NCI-H1092 (cell line): Measurements from ENCODE around the gene CDH4.

ENCODE experiments used
- DNase-seq: peaks from one replicate; lab custom pipeline; 2025; lab: John Stamatoyannopoulos, UW

CDH4 gene

GRCh38 chr20:61284752-61285151 is 32.7 kb downstream of the CDH4 start:
- no peak for DNase-seq

GRCh38 chr20:61285152-61285645 is 33.1 kb downstream of the CDH4 start:
- DNase-seq: no peak

GRCh38 chr20:61285691-61286090 is 33.6 kb downstream of the CDH4 start:
- DNase-seq: no peak

- DNase-seq: no peak
Observed at GRCh38 chr20:61287583-61288275, 35.7 kb downstream of the CDH4 start.

DNA sequence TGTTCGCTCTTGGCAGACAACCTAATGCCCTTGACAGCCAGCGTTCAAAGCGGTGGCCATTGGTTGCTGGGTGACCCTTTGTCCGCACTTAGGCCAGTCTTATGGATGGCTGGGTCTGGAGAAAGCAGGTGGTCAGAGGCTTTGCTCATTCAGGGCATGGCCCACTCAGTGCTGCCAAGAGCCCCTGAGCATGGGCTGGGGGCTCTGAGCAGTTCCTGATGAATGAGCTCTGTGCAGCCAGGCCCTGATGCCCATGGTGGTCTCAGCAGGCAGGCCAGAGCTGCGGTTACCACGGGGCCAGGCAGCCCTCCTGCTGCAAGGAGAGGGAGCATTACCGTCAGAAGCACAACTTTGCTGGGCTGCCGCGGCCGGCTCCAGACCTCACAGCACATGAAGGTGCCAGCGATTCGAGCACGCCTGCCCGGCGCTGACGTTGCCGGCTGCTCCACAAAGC is 36.3 kb downstream of the CDH4 start:
- no peak for DNase-seq

- DNase-seq: no peak
Observed at GRCh38 chr20:61289166-61289565, 37.1 kb downstream of the CDH4 start.

GRCh38 chr20:61290721-61291120 is 38.7 kb downstream of the CDH4 start:
- DNase-seq: no peak

- DNase-seq: no peak
Observed at GRCh38 chr20:61291166-61291829, 39.2 kb downstream of the CDH4 start.

DNA sequence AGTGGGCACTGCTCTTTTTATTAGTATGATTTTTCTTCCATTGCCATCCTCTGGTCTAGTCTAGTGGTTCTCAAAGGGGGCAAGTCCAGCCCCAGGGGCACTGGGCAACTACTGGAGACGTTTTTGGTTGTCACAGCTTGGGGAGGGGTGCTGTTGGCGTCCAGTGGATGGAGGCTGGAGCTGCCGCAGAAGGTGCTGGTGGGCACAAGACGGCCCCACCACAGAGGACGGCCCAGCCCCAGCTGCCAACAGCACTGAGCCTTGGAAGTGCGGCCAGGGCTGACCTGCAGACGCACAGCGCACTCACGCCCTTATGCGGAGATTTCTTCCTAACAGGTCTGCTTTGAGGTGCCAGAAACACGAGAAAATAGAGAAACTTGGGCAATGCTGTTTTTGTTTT is 40.3 kb downstream of the CDH4 start:
- no peak for DNase-seq

GRCh38 chr20:61292821-61293612 is 41.0 kb downstream of the CDH4 start:
- DNase-seq: no peak

- DNase-seq: no peak
Observed at GRCh38 chr20:61293951-61294350, 41.9 kb downstream of the CDH4 start.

DNA sequence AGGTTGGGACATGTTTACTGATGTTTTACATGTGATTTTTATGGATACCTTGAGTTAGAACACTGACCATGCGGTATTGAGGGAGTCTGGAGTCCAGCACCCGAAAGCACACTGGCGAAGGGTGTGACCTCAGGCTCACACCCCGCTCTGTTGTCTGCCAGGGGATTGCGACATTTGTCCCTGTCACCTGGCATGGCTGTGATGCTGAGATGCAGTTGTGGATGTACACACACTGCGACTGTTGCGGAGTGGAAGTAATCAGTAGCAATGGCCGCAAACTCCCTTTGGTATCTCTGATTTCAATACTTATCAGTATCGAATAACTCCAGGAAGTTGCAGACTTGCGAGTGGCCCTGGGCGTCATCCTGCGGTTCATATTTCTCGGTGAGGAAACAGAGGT is 43.2 kb downstream of the CDH4 start:
- DNase-seq: no peak

DNA sequence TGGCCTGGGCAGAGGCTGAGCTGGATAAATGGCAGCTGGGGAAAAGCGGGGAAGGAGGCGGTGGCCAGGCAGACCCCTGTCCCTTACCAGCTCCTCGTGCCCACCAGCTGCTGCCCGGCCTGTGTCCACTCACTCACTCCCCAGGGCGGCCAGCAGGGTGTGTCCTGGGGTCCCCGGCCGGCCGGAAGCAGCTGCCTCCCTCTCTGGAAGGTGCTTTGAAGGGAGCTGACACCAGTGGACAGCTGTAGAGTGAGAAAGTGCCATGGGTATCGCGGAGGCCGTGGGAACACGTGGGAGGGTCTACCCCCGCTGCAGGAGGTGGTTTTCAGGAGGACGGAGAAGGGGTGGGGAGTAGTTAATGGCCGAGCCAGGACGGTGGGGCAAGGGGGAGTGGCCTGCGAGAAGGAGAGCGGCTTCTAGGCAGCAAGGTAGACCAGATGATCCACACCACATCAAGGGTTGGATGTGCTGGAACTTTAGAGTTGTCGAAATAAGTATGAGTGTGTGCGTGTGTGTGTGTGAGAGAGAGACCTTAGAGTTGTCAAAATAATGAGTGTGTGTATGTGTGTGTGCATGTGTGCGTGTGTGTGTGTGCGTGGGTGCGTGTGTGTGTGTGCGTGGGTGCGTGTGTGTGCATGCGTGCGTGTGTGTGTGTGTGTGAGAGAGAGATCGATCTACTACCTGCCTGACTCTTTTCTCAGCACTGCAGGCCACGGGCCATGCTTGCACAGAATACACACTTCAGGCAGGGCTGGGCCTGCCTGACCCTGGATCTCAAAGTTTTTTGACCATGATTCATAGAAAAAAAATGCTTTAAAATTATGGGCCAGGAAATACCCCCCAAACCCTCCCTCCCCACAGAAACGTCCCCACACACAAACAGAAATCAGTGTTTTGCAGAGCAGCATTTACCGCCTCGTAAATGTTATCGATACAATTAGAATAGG is 43.9 kb downstream of the CDH4 start:
- DNase-seq: no peak

- no peak for DNase-seq
Observed at GRCh38 chr20:61296629-61297019, 44.6 kb downstream of the CDH4 start.

DNA sequence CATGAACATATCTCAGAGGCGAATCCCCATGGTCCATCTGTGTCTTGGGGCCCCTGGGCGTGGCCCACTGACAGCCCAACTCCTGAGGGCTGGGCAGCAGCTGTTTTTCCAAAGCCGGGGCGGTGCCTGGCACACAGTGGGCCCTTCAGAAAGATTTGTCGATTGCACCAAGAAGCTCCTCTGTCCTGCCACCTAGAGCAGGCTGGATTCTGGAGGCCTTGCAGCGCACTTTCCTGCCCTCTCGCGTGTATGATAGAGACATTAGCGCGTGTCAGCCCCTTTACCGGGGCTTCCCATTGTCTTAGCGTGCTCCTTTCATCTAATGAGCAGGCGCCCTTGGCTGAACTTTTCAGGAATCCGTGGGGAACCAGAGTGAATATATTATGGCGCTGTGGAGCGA is 45.4 kb downstream of the CDH4 start:
- DNase-seq: no peak

- no peak for DNase-seq
Observed at GRCh38 chr20:61297986-61298385, 45.9 kb downstream of the CDH4 start.

DNA sequence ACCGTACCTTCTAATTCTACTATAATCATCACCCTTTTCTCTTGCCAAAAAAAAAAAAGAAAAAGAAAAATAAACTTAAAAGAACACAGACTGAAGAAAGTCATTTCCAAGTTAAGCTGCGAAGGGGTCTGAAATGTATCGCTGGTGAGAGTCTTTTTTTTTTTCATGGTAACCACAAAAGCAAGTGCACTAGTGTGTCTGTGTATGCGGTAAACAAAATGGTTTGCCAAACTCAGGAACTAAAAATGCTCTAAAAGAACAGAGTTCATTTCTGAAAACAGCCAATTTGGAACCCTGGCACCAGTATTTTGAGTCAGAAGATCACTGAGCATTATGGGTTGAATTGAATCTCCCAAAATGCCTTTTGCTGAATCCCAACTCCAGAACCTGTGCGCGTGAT is 46.6 kb downstream of the CDH4 start:
- no peak for DNase-seq

- no peak for DNase-seq
Observed at GRCh38 chr20:61299104-61299503, 47.0 kb downstream of the CDH4 start.

DNA sequence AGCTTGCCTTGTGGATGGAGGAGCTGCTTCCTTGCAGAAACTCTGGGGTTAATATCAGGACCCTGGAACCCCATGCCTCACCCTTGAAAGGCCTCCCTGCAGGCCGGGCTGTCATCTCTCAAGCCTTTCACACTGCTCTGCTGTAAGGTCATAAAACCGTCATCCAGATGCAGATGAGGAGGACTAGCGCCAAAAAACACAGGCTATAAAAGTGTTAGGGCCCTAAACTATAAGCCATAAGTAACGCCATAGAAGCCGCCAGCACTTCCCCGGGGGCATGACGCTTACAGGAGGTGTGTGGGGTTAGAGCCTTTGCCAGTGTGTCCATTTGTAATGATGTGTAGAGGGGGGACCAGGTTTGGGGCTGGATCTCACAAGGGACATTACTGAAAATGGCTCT is 47.6 kb downstream of the CDH4 start:
- DNase-seq: no peak

DNA sequence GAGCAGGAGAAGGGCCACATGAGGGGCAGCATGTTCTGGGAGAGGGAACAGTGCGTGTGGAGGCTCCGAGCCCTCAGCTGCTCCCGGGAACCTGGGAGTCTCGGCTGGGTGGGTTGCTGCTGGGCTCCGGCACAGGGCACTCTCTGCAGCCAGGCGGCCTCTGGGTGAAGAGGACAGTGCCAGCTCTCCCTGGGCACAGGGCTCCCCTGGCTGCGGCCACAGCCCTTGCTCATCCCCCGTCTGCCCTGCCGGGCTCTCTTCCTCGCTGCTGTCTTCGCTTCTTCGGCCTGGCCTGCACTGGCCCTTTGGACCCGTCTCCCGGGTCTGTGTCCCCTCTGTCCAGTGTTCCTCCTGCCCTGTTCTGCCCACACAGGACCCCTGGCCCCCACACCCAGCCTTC is 48.2 kb downstream of the CDH4 start:
- no peak for DNase-seq

DNA sequence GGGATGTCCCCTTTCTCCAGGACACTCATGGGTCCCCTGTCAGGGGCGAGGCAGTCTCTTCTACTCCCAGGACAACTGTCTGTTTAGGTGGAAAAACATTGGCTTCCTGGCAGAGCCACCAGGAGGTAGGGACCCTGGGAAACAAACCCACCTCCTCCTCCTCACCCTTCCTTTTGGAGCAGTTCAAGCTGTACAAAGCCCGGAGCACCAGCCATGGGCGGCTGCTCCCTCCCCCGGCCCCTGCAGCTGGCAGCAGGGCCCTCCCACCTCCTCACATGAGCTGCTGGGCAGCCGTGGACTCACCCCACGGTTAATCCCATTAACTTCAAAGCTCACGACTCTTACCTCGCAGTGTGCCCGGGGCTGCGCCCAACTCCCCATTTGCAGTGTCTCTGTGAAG is 48.6 kb downstream of the CDH4 start:
- DNase-seq: no peak
